Measurements from ENCODE around the gene BNC2.

- TF ChIP-seq, protein P1, sequence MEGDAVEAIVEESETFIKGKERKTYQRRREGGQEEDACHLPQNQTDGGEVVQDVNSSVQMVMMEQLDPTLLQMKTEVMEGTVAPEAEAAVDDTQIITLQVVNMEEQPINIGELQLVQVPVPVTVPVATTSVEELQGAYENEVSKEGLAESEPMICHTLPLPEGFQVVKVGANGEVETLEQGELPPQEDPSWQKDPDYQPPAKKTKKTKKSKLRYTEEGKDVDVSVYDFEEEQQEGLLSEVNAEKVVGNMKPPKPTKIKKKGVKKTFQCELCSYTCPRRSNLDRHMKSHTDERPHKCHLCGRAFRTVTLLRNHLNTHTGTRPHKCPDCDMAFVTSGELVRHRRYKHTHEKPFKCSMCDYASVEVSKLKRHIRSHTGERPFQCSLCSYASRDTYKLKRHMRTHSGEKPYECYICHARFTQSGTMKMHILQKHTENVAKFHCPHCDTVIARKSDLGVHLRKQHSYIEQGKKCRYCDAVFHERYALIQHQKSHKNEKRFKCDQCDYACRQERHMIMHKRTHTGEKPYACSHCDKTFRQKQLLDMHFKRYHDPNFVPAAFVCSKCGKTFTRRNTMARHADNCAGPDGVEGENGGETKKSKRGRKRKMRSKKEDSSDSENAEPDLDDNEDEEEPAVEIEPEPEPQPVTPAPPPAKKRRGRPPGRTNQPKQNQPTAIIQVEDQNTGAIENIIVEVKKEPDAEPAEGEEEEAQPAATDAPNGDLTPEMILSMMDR (IDR thresholded peaks at IDR 0.05; ENCODE audit: insufficient read depth, low read depth, low read length) = no peak
- TF ChIP-seq EZH2 (IDR thresholded peaks at IDR 0.05; ENCODE audit: insufficient read depth, low read length) = no peak
Observed at GRCh38 chr9:16720386-16720785, 150.1 kb downstream of the BNC2 start.

Data from astrocyte (in vitro differentiated cells and primary cell).